Tibial nerve (tissue), 4 donors: Measurements from ENCODE around the gene COQ2.

ENCODE experiments used
- CTCF ChIP-seq, 5 experiments: fragments of 200-600 bp in 3 of 5; fragments of 450-650 bp in 2 of 5; sonication (generic) in 3 of 5; IDR thresholded peaks; one replicate each; pipeline ENCODE4 v1.5.1; 2016 to 2019; ENCODE audit warnings: antibody characterized with exemption in 5 of 5, mild to moderate bottlenecking in 3 of 5, moderate library complexity in 2 of 5
- EP300 ChIP-seq, 2 donors: sonication (generic); formaldehyde crosslinking; IDR thresholded peaks; one replicate each; pipeline ENCODE4 v1.6.1; 2017; ENCODE audit warnings: antibody characterized with exemption in 2 of 2, mild to moderate bottlenecking in 1 of 2
- POLR2A ChIP-seq, 2 donors: fragments of 450-650 bp; IDR thresholded peaks; one replicate each; pipeline ENCODE4 v1.6.1; 2017; ENCODE audit warnings: antibody characterized with exemption in 2 of 2, mild to moderate bottlenecking in 2 of 2, moderate library complexity in 2 of 2

DNA sequence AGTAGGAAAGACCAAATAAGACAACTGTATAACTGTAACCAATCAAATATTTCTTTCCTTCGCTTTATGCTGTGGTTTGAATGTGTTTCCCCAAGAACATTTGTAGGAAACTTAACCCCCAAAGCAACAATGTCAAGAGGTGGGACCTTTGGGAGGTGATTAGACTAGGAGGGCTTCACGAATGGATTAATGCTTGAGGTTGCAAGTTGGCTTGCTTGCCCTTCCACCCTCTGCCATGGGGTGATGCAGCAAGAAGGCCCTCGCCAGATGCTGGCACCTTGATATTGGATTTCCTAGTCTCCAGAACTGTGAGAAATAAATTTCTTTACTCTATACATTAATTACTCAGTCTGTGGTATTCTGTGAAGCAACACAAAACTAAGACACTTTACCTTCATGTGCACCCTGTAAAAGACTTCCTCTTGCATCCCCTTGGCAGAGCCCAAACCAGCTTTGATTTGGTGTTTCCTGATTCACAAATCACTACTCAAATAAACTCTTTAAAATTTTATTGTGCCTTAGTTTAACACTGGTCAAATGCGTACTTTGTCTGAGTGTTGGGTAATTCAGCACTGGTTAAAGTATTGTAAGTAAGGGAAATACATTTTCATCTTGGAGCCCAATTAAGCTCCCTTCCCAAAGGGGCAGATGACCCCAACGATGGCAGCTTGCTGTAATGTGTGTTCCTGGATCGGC, 59.9 kb downstream of the COQ2 start:
- TF ChIP-seq CTCF (IDR thresholded peaks at IDR 0.05) (no peak), EP300 (IDR thresholded peaks at IDR 0.05) (no peak), POLR2A (IDR thresholded peaks at IDR 0.05) (no peak)
